ENCODE measurements around the gene DOCK9. TPM values are rescaled to one million over a fixed set of nuclear protein-coding genes. Genes with fewer than 3 reads are reported as not detected.

DOCK9 gene
- total RNA-seq, 1 experiment from 2014 or later = 30.5 TPM

- no peak for TF ChIP-seq TCF7L2 (IDR thresholded peaks at IDR 0.05; ENCODE audit: low read depth, low read length)
- no peak for TF ChIP-seq POLR2AphosphoS5 (IDR thresholded peaks at IDR 0.05; ENCODE audit: low read depth, low read length)
- in situ Hi-C loops (cut with HindIII; ENCODE audit: low pct_unique_long_range_greater_than_20kb, low sequenced_read_pairs) = no loop called here
- CTCF ChIA-PET = no interaction called here
- H3K36me3 ChIP-seq (ENCODE audit: control insufficient read depth, insufficient read depth, low read length) = no peaks in the 10 kb centered on the region
- no peaks in the 10 kb centered on the region for H3K9me3 ChIP-seq (ENCODE audit: control insufficient read depth, insufficient read depth, low read depth, low read length)
- no peaks in the 10 kb centered on the region for H3K4me1 ChIP-seq (ENCODE audit: control insufficient read depth, insufficient read depth, low read length)
- no peaks in the 10 kb centered on the region for H3K27me3 ChIP-seq (ENCODE audit: control insufficient read depth, insufficient read depth, low read length)
- H3K4me3 ChIP-seq (ENCODE audit: low read depth in 2 of 2, low read length in 2 of 2) = no peak overlapping the region
- no TSS peak for BruUV-seq (replicated peaks)
- intact Hi-C loops (cut with micrococcal nuclease; ENCODE audit: unreplicated experiment) = no loop called here
- POLR2A ChIA-PET = no interaction called here
- DNase-seq (ENCODE audit: low read depth, low spot score) = no peak
- H3K27ac ChIP-seq (ENCODE audit: low read length) = no peak overlapping the region
- ATAC-seq = no peak
These were observed 34.9 kb downstream of the DOCK9 start for GRCh38 chr13:98942997-98943396.

- H3K4me1 ChIP-seq (ENCODE audit: control insufficient read depth, insufficient read depth, low read length) = no peaks in the 10 kb centered on the region
- H3K4me3 ChIP-seq (ENCODE audit: low read depth in 2 of 2, low read length in 2 of 2) = no peak overlapping the region
- no peaks in the 10 kb centered on the region for H3K27me3 ChIP-seq (ENCODE audit: control insufficient read depth, insufficient read depth, low read length)
- in situ Hi-C loops (cut with HindIII; ENCODE audit: low pct_unique_long_range_greater_than_20kb, low sequenced_read_pairs) (no loop called here), intact Hi-C loops (cut with micrococcal nuclease; ENCODE audit: unreplicated experiment) (no loop called here)
- H3K9me3 ChIP-seq (ENCODE audit: control insufficient read depth, insufficient read depth, low read depth, low read length) = no peaks in the 10 kb centered on the region
- ATAC-seq (no peak), DNase-seq (ENCODE audit: low read depth, low spot score) (no peak)
- POLR2A ChIA-PET = no interaction called here
- BruUV-seq (replicated peaks) = no TSS peak
- H3K36me3 ChIP-seq (ENCODE audit: control insufficient read depth, insufficient read depth, low read length) = no peaks in the 10 kb centered on the region
- no peak overlapping the region for H3K27ac ChIP-seq (ENCODE audit: low read length)
- TF ChIP-seq REST (IDR thresholded peaks at IDR 0.05; ENCODE audit: insufficient read depth in 1 of 2, low read depth in 2 of 2, low read length in 1 of 2) (no peak), TCF7L2 (IDR thresholded peaks at IDR 0.05; ENCODE audit: low read depth, low read length) (no peak), POLR2AphosphoS5 (IDR thresholded peaks at IDR 0.05; ENCODE audit: low read depth, low read length) (no peak), CTCF (IDR thresholded peaks at IDR 0.05) (no peak), SIN3A (IDR thresholded peaks at IDR 0.05; ENCODE audit: borderline replicate concordance, insufficient read depth, low read depth, low read length) (no peak)
- CTCF ChIA-PET = no interaction called here
These were observed 35.4 kb downstream of the DOCK9 start for GRCh38 chr13:98942485-98942884.

- in situ Hi-C loops (cut with HindIII; ENCODE audit: low pct_unique_long_range_greater_than_20kb, low sequenced_read_pairs) = no loop called here
- no peak for DNase-seq (ENCODE audit: low read depth, low spot score)
These were observed 36.3 kb downstream of the DOCK9 start for GRCh38 chr13:98941536-98941935.

More at GRCh38 chr13:98941536-98941935, 36.3 kb downstream of the DOCK9 start:
- Histone ChIP-seq H3K4me1 (ENCODE audit: control insufficient read depth, insufficient read depth, low read length) (no peaks in the 10 kb centered on the region), H3K27me3 (ENCODE audit: control insufficient read depth, insufficient read depth, low read length) (no peaks in the 10 kb centered on the region), H3K36me3 (ENCODE audit: control insufficient read depth, insufficient read depth, low read length) (no peaks in the 10 kb centered on the region), H3K9me3 (ENCODE audit: control insufficient read depth, insufficient read depth, low read depth, low read length) (no peaks in the 10 kb centered on the region), H3K4me3 (ENCODE audit: low read depth in 2 of 2, low read length in 2 of 2) (no peak overlapping the region), H3K27ac (ENCODE audit: low read length) (no peak overlapping the region)
- POLR2A ChIA-PET = no interaction called here
- TF ChIP-seq REST (IDR thresholded peaks at IDR 0.05; ENCODE audit: insufficient read depth in 1 of 2, low read depth in 2 of 2, low read length in 1 of 2) (no peak), SIN3A (IDR thresholded peaks at IDR 0.05; ENCODE audit: borderline replicate concordance, insufficient read depth, low read depth, low read length) (no peak), CTCF (IDR thresholded peaks at IDR 0.05) (no peak), POLR2AphosphoS5 (IDR thresholded peaks at IDR 0.05; ENCODE audit: low read depth, low read length) (no peak), TCF7L2 (IDR thresholded peaks at IDR 0.05; ENCODE audit: low read depth, low read length) (no peak)
- CTCF ChIA-PET = no interaction called here
- intact Hi-C loops (cut with micrococcal nuclease; ENCODE audit: unreplicated experiment) = no loop called here
- BruUV-seq (replicated peaks) = no TSS peak
- no peak for ATAC-seq

Data from Panc1 (cell line).